ENCODE measurements around the gene PRSS3.
"Not testable (repeated sequence)": the region's sequence is repeated elsewhere in the genome, so short reads cannot be mapped to it uniquely, and the experiment has no call there.

Gene PRSS3

DNA sequence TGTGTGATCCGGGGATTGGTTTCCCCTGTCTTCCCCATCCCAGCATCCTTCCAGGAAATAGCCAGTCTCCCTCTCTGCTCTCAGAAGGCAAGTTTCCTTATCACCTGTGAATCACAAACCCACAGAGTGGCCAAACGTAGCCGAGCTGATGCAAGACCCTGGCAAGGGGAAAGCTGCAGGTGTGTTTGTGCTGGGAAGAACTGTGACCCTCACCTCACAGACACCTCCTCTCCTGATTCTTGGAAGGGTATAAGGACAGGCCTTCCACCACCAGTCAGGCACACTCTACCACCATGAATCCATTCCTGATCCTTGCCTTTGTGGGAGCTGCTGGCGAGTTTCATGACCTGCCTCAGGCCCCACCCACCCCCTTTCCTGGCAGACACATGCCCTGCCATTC, at the start of gene PRSS3:
PRSS3 (plus strand) TSS at position 281 of the 400 bp plus-strand sequence; CDS start at position 294, 13 bp downstream.
- no peak for DNase-seq

DNA sequence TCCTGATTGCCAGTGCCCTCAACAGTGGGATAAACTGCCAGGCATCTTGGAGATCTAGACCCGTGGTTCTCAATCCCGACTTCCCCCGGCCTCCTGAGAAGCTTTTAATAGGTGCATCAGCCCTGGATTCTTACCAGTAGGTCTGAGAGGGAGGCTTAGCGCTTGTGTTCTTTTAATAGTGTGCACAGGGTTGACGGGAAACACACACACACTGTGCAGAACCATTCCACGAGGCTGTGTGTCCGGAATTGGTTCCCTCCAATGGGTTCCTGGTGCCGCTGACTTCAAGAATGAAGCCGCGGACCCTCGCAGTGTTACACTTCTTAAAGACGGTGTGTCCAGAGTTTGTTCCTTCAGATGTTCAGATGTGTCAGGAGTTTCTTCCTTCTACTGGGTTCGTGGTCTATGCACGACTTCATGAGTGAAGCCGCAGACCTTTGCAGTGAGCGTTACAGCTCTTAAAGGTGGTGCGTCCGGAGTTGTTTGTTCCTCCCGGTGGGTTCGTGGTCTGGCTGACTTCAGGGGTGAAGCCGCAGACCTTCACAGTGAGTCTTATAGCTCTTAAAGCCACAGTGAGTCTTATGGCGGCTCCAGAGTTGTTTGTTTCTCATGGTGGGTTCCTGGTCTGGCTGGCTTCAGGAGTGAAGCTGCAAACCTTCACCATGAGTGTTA, 46.6 kb upstream of the PRSS3 start:
- peak; percentile 23 to 36 for DNase-seq

DNA sequence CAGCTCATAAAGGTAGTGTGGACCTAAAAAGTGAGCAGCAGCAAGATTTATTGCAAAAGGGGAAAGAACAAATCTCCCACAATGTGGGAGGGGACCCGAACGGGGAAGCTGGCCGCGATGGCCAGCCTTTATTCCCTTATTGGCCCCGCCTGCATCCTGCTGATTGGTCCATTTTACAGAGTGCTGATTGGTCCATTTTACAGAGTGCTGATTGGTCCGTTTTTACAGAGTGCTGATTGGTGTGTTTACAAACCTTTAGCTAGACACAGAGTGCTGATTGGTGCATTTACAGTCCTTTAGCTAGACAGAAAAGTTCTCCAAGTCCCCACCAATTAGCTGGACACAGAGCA, 46.1 kb upstream of the PRSS3 start:
- DNase-seq = peak; percentile 37 to 43

DNA sequence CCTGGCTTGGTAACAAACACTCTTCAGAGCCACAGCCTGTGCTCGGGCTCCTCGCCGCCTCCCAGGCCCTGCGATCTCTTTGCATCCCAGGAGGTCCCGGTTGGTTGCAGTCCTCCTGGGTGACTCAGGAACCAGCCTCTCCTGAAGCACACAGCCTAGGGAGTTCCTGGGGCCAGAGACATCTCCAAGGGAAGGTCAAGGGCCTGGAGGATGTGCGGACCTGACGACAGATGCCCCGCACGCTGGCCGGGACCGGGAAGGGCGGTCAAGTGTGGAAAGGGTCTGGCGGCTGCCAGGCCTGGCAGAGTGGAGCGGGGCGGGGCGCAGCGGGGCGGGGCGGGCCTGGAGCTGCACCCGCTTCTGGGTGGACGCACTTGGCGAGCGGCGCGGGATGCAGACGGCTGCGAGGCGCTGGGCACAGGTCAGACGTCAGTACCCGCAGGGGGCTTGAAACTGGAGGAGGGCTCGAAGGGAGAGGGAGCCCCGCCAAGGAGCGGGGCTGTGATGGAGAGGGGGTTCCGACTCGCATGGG, 45.0 kb upstream of the PRSS3 start:
- DNase-seq = no peak

DNA sequence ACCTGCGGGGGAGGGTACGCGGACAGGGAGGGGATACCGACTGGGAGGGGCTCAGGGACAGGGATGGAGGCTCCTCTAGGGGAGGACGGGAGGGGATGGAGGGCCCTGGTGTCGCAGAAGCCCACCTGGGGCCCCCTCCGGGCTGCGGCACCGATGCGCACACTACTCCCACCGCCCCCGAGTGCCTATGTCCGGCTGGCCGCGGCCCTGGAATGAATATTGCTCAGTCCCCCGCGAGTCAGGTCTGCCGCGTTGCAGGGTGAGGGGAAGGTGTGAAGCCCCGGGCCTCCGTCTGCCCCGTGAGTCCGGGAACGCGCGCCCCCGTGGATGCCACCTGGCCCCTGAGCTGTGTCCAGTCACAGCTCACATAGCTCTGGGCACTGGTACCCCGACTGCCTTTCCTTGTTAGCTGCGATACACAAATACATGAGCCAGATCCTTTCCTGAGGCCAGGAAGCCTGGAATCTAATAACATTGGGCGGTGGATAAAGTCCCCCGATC, 44.5 kb upstream of the PRSS3 start:
- no peak for DNase-seq

DNA sequence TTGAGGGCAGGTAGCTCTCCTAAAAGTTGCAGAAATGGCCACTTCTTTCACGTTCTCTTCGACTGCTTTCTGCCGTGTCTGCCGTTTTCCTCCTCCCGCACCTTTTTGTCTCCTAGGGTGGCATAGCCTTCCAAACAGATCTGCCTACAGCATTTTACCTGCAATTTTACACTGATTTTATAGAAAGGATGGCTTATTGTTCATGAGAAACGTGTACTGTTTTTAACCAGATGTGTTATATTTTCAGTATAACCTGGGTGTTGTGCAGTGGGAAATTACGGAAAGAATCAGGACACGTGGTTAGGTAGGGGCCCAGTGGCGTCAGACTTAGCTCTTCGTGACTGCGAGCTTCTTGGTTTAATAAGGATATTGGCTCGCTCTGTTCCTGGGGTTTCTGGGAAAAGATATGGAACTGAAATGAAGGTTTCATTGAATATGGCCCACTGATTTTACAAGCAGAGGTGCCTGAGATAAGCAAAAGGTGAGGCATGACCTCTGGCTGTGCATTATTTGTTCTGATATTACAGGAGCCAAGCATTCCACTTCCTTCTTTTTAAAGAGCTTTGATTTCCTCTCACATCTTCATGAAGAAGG, 43.7 kb upstream of the PRSS3 start:
- DNase-seq = no peak

DNA sequence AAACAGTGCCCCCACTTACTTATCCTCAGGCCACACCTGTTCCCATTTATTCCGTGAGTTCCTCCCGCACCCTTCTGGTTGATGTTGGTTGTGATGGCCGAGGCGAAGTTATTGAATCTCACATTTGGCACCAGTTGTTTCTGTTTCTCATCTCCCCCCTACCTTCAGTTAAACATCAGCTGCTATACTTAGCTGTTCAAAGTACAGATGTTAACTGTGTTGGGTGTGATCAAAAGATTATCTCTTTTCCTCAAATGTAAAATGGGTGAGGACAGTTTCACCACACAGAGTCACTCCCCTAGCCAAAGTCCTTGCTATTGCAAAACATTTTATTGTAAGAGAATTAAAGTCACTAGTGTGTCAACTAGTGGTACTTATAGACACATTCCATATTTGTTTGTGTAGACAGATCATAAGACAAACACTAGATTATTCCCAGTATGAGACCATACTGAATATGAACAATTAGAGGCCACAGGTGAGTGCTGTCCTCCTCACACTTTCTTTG, 43.2 kb upstream of the PRSS3 start:
- no peak for DNase-seq

DNA sequence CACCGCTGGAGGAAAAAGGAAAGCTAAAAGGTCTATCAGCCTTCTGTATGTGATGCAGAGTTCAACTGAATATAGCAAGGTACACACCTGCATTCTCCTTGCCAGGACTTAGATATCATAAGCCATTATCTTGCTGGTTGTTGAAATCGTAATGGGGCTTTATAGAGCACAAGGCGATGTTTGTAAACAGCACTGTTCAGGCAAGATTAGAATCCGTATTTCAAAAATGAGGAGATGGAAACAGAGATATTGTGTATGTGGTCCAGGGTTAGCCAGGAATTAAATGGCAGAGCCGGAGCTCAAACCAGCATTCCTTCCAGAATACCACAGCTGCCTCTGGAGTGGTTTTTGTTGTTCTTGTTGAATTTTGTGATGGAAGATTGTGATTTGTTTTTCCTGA, 42.6 kb upstream of the PRSS3 start:
- not testable (repeated sequence) for DNase-seq

DNA sequence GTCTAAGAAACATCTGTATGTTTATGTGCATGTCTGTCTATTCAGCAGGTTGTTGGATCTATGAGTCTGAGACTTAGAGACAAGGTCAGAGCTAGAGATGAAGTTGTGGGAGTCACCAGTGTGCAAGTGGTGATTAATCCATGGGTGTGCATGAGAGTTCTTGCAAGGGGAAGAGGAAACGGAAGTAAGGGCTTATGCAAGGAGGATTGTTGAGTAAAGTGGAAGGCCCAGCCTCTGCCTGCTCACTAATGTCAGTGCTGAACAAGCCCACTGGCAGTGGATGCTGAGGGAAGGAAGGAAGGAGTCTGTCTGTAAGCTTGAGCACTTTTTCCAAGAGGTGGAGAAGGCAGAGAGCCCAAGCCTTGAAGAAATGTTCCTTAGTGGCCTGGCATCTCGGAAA, 35.7 kb upstream of the PRSS3 start:
- DNase-seq = peak in 1 of 2 donors; percentile 53

DNA sequence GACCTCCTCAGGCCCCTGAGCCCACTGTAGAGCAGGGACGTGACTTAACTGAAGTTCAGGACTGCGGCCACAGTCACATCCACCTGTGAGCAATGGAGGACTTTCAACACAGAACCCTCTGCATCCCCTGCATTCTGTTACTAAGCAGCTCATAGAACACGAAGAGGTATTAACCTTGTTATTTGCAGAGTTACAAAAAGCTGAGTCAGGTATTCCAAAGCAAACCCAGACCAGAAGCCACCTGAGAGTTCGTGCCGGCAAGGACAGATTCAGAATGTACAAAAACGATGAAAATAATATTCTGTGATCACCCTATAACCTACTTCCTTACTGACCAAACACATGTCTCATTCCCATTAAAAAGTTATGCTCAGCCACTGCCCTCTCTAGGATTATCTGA, 33.0 kb upstream of the PRSS3 start:
- no peak for DNase-seq

DNA sequence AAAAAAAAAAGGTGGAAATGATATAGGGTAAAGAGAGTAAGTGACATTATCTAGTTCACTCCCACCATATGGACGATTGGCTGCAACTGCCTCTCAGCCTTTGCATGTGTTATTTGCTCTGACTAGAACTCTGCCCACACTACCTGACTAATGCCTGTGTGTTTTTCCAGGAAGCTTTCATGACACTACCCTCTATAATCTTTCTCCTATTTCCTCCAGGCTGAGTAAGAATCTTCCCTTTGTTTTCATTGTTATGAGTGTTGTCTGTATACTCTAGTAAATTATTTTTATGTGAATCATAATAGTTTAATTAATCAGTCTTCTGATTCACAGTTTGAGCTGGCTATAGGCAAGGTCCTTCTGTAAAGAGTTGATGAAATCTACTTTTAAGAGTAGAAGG, 31.7 kb upstream of the PRSS3 start:
- DNase-seq = not testable (repeated sequence)

DNA sequence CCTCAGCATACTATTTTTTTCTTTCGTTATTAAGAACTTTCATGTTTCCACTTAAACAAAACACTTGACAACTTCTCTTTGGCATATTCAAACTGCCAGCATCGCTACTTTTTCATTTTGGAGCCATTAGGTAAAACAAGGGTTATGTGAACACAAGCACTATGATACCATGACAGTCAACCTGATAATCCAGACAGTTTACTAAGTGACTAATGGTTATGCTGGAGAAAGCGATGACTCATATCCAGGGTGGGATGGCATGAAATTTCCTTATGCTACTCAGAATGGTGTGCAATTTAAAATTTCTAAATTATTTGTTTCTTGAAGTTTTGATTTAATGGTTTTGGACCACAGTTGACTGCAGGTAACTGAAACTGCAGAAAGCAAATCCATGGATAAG, 29.9 kb upstream of the PRSS3 start:
- no peak for DNase-seq

DNA sequence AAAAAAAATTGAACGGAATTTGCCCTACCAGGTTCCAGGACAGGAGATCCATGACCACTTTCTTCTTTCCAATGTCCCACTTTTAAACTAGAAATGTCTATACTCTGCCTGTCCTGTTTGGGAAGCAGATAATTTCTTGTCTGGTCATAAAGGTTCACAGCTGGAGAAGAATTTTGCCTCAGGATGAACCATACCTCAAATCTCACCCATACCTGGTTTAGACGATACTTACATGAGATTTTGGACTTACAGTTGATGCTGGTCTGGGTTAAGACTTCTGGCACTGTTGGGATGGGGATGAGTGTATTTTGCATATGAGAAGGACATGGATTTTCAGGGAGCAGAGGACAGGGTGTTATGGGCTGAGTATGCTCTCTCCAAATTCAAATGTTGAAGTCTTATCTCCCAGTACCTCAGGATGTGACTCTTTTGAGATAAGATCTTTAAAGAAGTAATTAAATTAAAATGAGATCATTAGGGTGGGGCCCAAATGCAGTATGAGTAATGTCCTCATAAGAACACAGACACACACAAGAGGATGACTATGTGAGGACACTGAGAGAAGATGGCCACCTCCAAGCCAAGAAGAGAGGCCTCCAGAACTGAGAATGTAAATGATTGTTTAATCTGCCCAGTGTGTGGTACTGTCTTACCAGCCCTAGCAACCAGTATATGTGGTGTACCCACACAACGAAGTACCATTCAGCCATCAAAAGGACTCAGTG, 25.0 kb upstream of the PRSS3 start:
- not testable (repeated sequence) for DNase-seq

DNA sequence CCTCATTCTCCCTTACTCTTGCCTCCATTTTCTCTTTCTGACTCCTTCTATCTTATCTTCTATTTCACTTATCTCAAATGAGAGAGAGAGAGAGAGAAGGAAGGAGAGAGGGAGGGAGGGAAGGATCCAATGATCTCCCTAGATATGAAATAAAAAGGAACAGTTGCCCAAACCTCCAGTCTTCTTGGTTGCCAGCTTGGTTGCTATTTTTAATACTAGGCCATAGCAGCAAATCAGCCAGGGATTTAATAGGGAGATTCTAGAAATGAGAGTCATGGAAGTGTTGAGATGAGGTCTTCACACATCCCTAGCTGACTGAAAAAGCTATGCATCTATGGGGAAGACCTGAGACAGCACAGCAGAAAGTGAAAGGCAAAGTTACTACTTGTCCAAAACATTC, 22.2 kb upstream of the PRSS3 start:
- not testable (repeated sequence) for DNase-seq

DNA sequence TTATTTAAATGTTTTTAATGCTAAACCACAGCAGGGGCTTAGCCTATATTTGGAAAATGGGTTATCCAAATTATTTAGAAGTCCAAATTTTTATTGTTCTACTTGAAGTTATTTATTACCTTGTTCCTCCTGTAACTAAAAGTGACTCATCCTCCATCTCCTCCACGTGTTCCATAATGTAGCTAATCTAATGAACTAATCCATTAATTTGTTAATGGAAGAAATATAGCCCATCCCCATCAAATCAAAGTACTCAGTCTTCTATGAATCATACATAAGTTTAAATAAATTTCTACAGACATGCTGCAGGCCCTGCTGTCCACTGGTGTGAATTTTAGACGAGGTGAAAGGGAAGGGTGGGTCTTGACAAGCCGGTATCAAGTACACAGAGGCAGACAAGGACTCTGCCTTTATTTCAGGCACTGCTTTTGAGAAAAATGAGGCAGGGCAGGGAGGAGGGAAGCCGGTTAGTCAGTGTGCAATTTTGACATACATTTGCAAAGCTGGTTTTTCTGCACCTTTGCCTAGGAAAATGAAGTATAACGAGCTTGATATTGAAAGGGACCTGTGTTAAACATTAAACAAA, 21.2 kb upstream of the PRSS3 start:
- not testable (repeated sequence) for DNase-seq

DNA sequence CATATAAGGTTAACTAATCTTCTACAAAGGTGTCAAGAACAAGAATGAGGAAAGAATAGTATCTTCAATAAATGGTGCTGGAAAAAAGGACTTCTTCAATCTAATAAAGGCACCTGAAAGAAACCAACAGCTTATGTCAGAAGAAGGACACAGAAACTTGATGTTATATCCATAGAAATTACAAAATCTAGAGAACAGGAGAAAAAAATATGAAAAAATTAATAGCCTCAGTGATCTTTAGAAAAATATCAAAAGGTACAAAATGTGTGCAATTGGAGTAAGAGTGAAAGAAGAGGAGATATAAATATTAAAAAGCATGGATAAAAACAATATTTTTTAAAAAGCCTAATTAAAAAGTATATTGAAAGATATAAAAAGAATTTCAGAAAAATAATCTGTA, 18.8 kb upstream of the PRSS3 start:
- no peak for DNase-seq

DNA sequence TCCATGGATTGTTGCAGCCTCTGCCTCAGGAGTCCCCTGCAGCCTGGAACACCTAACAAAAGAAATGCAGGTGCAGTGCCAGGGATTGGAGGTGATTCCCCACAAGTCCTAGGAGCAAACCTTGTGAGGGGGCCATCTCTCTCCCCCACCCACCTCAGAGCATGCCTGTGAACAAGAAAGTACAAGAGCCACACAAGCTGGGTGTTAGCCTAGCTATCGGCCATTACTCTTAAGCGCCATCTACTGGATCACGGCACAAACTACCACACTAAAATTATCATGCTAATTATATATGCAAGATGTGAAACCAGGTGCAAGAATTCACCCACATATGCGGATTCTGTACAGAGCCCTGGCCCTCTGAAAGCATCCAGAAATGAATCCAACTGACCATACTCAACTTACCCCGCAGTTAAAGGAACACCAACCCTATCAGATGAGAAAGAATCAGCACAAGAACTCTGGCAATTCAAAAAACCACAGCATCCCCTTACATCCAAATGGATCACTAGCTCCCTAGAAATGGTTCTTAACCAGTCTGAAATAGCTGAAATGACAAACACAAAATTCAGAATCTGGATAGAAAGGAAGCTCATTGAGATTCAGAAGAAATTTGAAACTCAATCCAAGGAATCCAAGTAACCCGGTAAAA, 16.5 kb upstream of the PRSS3 start:
- peak; percentile 48 to 67 for DNase-seq

DNA sequence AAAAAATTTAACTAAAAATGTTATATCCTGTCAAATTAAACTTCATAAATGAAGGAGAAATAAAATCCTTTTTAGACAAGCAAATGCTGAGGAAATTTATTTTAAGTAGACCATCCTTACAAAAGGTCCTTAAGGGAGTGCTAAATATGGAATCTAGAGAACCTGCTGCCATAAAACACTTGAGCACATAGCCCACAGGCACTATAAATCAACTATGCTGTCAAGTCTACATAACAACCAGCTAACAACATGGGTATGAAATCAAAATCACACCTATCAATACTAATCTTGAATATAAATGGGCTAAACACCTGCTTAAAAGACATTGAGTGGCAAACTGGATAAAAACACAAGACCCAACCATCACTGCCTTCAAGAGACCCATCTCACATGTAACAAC, 15.1 kb upstream of the PRSS3 start:
- DNase-seq = no peak

DNA sequence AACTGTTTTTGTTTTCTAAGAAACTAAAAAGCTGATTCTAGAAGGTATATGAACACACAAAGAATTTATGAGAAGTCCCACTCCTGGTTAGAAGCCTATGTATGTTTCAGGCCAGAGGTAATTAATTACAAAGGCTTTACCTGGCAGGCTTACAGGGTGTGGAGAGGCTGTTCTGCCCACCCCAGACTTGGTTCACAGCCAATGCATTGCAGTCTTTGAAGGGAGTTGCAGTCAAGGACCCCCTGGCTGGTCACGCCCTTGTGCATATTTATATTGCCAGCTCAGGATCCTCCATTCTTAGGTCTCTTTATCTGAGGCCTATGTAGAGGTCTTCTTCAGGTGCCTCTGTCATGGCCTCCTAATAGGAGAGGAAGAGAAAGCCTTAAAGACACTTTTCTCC, 13.6 kb upstream of the PRSS3 start:
- no peak for DNase-seq

DNA sequence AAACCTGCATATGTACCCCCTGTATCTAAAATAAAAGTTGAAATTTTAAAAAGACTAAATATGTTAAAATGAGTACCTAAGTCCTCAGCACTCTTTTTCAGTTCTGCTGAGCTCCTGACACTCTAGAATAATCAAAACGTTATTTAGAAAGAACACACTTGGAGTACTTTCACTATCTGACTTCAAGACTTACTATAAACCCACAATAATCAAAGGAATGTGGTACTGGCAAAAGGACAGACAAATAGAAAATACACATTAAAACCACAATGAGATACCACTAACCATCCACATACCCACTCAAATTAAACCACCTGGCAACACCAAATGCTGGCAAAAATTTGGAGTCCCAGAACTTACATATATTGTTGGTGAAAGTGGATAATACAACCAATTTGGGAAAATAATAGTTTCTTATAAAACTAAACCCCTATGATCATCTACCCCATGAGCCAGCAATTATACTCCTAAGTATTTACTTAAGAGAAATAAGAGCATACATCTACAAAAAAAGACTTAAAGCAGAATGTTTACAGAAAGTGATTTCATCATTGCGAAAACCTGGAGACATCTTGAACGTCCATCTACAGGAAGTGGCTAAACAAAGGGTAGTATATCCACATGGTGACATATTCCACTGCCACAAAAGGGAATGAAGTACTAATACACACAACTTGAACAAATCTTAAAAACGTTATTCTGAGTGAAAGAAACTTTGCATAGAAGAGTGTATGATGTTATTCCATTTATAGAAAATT, 12.8 kb upstream of the PRSS3 start:
- no peak for DNase-seq

DNA sequence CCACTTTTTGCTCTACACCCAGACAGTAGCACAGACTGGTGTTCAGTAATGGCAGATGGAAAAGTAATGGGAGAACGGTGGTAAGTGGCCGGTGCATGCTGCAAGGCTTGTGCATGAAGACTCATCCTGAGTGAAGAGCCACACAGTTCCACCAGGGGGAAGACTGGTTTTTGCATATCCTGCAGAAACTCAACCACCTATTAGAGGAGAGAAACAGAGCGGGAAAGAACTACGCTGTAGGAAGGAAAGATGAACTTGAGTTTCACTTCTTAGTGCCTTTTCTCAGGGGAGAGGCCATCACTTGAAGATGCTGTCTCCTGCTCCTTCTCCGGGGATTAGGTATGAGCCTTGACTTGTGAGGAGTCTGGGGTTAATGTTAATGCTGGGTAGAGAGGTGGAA, 9.4 kb upstream of the PRSS3 start:
- DNase-seq = no peak

DNA sequence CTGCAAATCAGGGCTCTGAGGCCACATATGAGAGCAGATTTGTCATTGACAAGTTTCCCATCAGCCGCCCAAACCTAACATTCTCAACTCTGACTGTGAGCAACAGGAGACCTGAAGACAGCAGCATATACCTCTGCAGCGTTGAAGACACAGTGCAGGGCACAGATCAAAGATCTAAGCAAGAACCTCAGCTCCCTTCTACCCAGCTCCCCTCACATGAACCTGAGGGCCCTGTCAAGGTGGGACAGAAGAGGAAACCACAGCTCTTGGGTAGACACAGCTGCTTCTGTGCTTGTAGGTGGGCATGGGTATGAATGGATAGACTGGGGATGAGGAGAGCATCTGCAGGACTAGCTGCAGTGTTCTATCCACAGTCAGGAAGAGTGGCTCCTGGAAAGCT, 8.7 kb upstream of the PRSS3 start:
- DNase-seq = no peak
